Muscle layer of colon (tissue), 2 donors: ENCODE results near the gene GLI3.

ENCODE experiments used
- H3K27ac ChIP-seq: one replicate; pipeline ENCODE4 v1.7.0; 2013; ENCODE audit warnings: low read depth, mild to moderate bottlenecking, low read length, moderate library complexity
- H3K27me3 ChIP-seq, 2 donors: one replicate each; pipeline ENCODE4 v1.7.0; 2013; ENCODE audit warnings: low read length in 2 of 2, mild to moderate bottlenecking in 2 of 2; ENCODE audit not compliant: insufficient read depth in 2 of 2, control insufficient read depth in 1 of 2
- H3K36me3 ChIP-seq: one replicate; pipeline ENCODE4 v1.7.0; 2013; ENCODE audit warnings: mild to moderate bottlenecking, low read length; ENCODE audit not compliant: insufficient read depth
- H3K4me1 ChIP-seq: one replicate; pipeline ENCODE4 v1.7.0; 2013; ENCODE audit warnings: mild to moderate bottlenecking, low read length; ENCODE audit not compliant: insufficient read depth
- H3K4me3 ChIP-seq, 2 donors: one replicate each; pipeline ENCODE4 v1.7.0; 2013; ENCODE audit warnings: low read length in 2 of 2, low read depth in 1 of 2, mild to moderate bottlenecking in 1 of 2, moderate library complexity in 1 of 2
- H3K9ac ChIP-seq: one replicate; pipeline ENCODE4 v1.7.0; 2013; ENCODE audit warnings: low read length
- H3K9me3 ChIP-seq: one replicate; pipeline ENCODE4 v1.7.0; 2013; ENCODE audit warnings: mild to moderate bottlenecking, low read length
- donor health status: abdominal sarcoma.
- donor health status: Adenocarcinoma of cecum.

The GLI3 gene

GRCh38 chr7:42070068-42070467 is 166.9 kb downstream of the GLI3 start:
- H3K4me1 ChIP-seq, result no peaks in the 10 kb centered on the region
- no peaks in the 10 kb centered on the region for H3K27me3 ChIP-seq
- no peaks in the 10 kb centered on the region for H3K36me3 ChIP-seq
- H3K9ac ChIP-seq, result no peak overlapping the region
- no peak overlapping the region for H3K4me3 ChIP-seq
- H3K9me3 ChIP-seq, result no peaks in the 10 kb centered on the region
- H3K27ac ChIP-seq, result no peak overlapping the region

- no peaks in the 10 kb centered on the region for H3K36me3 ChIP-seq
- no peak overlapping the region for H3K9ac ChIP-seq
- no peak overlapping the region for H3K27ac ChIP-seq
- H3K9me3 ChIP-seq, result no peaks in the 10 kb centered on the region
- H3K27me3 ChIP-seq, result no peaks in the 10 kb centered on the region
- H3K4me3 ChIP-seq, result no peak overlapping the region
- no peaks in the 10 kb centered on the region for H3K4me1 ChIP-seq
Measured at GRCh38 chr7:42069590-42069989, 167.4 kb downstream of the GLI3 start.

DNA sequence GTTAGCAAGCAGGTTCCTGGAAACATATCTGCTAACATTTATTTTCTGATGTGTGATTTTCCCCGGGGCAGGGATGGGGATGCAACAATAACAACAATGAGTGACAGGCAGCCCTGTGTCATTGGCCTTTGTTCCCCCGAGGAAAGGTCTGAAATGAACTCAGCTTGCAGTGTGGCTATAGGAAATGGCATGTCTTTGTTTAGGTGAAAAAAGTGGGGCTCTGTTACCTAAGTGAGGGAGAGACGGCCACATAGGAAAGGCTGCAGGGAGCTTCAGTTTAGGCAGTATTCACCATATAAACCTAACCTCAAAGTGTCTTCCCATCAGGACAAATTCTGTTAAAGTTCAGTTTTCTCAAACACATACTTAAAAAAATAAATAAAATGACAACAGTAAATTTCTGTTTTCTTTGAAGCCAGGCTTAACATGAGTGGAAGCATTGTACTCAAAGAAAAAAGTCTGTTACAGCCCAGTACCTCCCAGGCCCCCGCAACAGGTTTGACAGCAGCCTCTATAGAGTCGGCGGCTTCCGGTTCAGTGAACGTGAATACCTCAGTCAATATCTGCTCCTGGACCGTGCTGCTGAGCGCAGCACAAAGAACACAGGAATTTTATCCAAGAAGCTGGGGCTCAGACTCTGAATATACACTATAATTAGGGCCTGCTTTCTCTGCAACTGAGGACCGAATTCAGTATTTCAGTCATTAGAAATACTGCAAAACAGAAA is 168.3 kb downstream of the GLI3 start:
- Histone ChIP-seq H3K4me3 (no peak overlapping the region), H3K36me3 (no peaks in the 10 kb centered on the region), H3K9ac (no peak overlapping the region), H3K27me3 (no peaks in the 10 kb centered on the region), H3K4me1 (no peaks in the 10 kb centered on the region), H3K27ac (no peak overlapping the region), H3K9me3 (no peaks in the 10 kb centered on the region)

DNA sequence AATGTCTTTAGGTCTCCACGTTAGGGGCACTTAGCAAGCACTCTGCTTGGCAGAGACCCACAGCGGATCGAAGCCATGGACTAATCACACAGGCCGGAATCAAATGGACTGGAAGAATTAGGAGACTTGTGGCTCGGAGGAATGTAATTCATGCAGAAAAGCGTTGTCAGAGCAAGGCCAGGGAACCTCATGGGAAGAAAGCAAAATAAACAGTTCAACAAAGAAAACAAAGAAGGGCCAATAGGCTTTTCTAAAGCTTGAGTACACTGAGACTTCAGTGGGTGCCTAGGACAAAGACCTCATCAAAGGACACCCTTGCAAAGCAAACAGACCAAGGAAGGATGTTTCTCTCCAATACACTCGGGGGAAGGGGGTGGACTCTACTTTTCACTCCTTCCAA is 171.1 kb downstream of the GLI3 start:
- H3K9me3 ChIP-seq, result no peaks in the 10 kb centered on the region
- H3K36me3 ChIP-seq, result no peaks in the 10 kb centered on the region
- H3K27ac ChIP-seq, result no peak overlapping the region
- peaks cover 7% of the 10 kb centered on the region for H3K4me1 ChIP-seq
- H3K9ac ChIP-seq, result no peak overlapping the region
- H3K27me3 ChIP-seq, result no peaks in the 10 kb centered on the region
- H3K4me3 ChIP-seq, result no peak overlapping the region

DNA sequence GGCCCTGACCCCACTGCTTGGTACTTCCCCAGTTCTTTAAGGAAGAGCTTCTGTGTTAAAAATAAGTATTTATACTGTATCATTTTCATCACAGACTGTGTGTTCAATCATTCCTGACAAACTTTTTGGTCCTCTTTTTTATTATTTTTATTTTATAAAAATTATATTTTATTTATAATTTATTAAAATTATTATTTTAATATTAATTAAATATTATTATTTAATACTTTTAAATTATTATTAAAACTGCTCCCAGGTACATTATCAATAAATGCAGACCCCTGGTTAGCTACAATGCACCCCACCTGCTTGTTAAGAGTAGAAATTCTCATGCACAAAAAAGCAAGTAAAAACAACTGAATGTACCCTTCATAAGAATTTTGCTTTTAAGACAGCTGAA is 172.0 kb downstream of the GLI3 start:
- no peaks in the 10 kb centered on the region for H3K27me3 ChIP-seq
- H3K9me3 ChIP-seq, result no peaks in the 10 kb centered on the region
- no peak overlapping the region for H3K9ac ChIP-seq
- H3K4me1 ChIP-seq, result peaks cover 7% of the 10 kb centered on the region
- H3K4me3 ChIP-seq, result no peak overlapping the region
- H3K27ac ChIP-seq, result no peak overlapping the region
- no peaks in the 10 kb centered on the region for H3K36me3 ChIP-seq

- no peak overlapping the region for H3K4me3 ChIP-seq
- H3K36me3 ChIP-seq, result no peaks in the 10 kb centered on the region
- no peak overlapping the region for H3K27ac ChIP-seq
- H3K9ac ChIP-seq, result no peak overlapping the region
- no peaks in the 10 kb centered on the region for H3K27me3 ChIP-seq
- peaks cover 7% of the 10 kb centered on the region for H3K4me1 ChIP-seq
- H3K9me3 ChIP-seq, result no peaks in the 10 kb centered on the region
Measured at GRCh38 chr7:42064534-42064933, 172.5 kb downstream of the GLI3 start.

GRCh38 chr7:42059275-42059674 is 177.7 kb downstream of the GLI3 start:
- no peak overlapping the region for H3K27ac ChIP-seq
- no peaks in the 10 kb centered on the region for H3K36me3 ChIP-seq
- H3K9me3 ChIP-seq, result no peaks in the 10 kb centered on the region
- peaks cover 7% of the 10 kb centered on the region for H3K4me1 ChIP-seq
- H3K9ac ChIP-seq, result no peak overlapping the region
- H3K4me3 ChIP-seq, result no peak overlapping the region
- no peaks in the 10 kb centered on the region for H3K27me3 ChIP-seq

DNA sequence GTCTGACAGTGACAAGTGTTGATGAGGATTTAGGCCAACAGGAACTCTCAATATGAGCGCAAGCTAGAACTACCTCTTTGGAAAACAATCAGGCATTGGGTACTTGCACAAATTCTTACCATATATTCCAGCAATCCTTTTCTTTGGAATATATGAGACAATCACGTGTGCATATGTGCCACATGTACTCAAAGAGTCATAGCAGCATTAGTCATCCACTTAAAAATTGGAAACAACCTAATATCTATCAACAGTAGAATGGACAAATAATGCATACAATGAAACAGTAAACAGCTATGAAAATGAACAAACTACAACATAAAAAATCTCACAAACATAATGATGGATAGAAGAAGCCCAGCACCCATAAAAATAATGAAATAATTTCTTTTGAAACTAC is 179.7 kb downstream of the GLI3 start:
- Histone ChIP-seq H3K9ac (no peak overlapping the region), H3K4me1 (no peaks in the 10 kb centered on the region), H3K4me3 (no peak overlapping the region), H3K36me3 (peaks cover 4% of the 10 kb centered on the region), H3K27ac (no peak overlapping the region), H3K9me3 (no peaks in the 10 kb centered on the region), H3K27me3 (no peaks in the 10 kb centered on the region)

GRCh38 chr7:42055171-42055570 is 181.8 kb downstream of the GLI3 start:
- no peak overlapping the region for H3K27ac ChIP-seq
- no peak overlapping the region for H3K9ac ChIP-seq
- peaks cover 10% of the 10 kb centered on the region for H3K36me3 ChIP-seq
- no peaks in the 10 kb centered on the region for H3K27me3 ChIP-seq
- H3K4me1 ChIP-seq, result no peaks in the 10 kb centered on the region
- H3K4me3 ChIP-seq, result no peak overlapping the region
- H3K9me3 ChIP-seq, result no peaks in the 10 kb centered on the region

- H3K9me3 ChIP-seq, result no peaks in the 10 kb centered on the region
- no peak overlapping the region for H3K27ac ChIP-seq
- no peaks in the 10 kb centered on the region for H3K27me3 ChIP-seq
- peaks cover 15% of the 10 kb centered on the region for H3K36me3 ChIP-seq
- H3K4me3 ChIP-seq, result no peak overlapping the region
- no peak overlapping the region for H3K9ac ChIP-seq
- H3K4me1 ChIP-seq, result no peaks in the 10 kb centered on the region
Measured at GRCh38 chr7:42053834-42054233, 183.2 kb downstream of the GLI3 start.

GRCh38 chr7:42049761-42050160 is 187.2 kb downstream of the GLI3 start:
- H3K9ac ChIP-seq, result no peak overlapping the region

GRCh38 chr7:42046483-42046882 is 190.5 kb downstream of the GLI3 start:
- H3K27me3 ChIP-seq, result no peaks in the 10 kb centered on the region
- H3K36me3 ChIP-seq, result peaks cover 44% of the 10 kb centered on the region
- no peaks in the 10 kb centered on the region for H3K9me3 ChIP-seq
- no peak overlapping the region for H3K9ac ChIP-seq
- H3K27ac ChIP-seq, result no peak overlapping the region
- no peak overlapping the region for H3K4me3 ChIP-seq
- no peaks in the 10 kb centered on the region for H3K4me1 ChIP-seq

More at GRCh38 chr7:42049761-42050160, 187.2 kb downstream of the GLI3 start:
- Histone ChIP-seq H3K27me3 (no peaks in the 10 kb centered on the region), H3K27ac (no peak overlapping the region), H3K4me3 (no peak overlapping the region), H3K4me1 (no peaks in the 10 kb centered on the region), H3K36me3 (peaks cover 39% of the 10 kb centered on the region), H3K9me3 (no peaks in the 10 kb centered on the region)
